HG02763 (cell line): ENCODE data around the gene ANKRD11.
"Not testable (repeated sequence)": the region's sequence is repeated elsewhere in the genome, so short reads cannot be mapped to it uniquely, and the experiment has no call there.

Experiments used
- ATAC-seq: cut with Tn5 transposase; IDR thresholded peaks from one replicate; pipeline ENCODE4 v1.9.1; 2021; ENCODE audit warnings: mild to moderate bottlenecking, moderate library complexity; ENCODE audit not compliant: unreplicated experiment

The ANKRD11 gene

GRCh38 chr16:89388536-89388935 is 101.8 kb downstream of the ANKRD11 start:
- ATAC-seq: no peak

- ATAC-seq: no peak
Measured at GRCh38 chr16:89386306-89387185, 103.8 kb downstream of the ANKRD11 start.

- no peak for ATAC-seq
Measured at GRCh38 chr16:89385712-89386111, 104.6 kb downstream of the ANKRD11 start.

- ATAC-seq: no peak
Measured at GRCh38 chr16:89384282-89384681, 106.1 kb downstream of the ANKRD11 start.

- ATAC-seq: no peak
Measured at GRCh38 chr16:89383095-89384003, 107.0 kb downstream of the ANKRD11 start.

GRCh38 chr16:89382555-89382954 is 107.8 kb downstream of the ANKRD11 start:
- ATAC-seq: not testable (repeated sequence)

GRCh38 chr16:89381788-89382187 is 108.6 kb downstream of the ANKRD11 start:
- no peak for ATAC-seq

GRCh38 chr16:89380681-89381080 is 109.7 kb downstream of the ANKRD11 start:
- ATAC-seq: no peak

- ATAC-seq: no peak
Measured at GRCh38 chr16:89378947-89379771, 111.2 kb downstream of the ANKRD11 start.

GRCh38 chr16:89377453-89377848 is 112.9 kb downstream of the ANKRD11 start:
- ATAC-seq: no peak

- ATAC-seq: no peak
Measured at GRCh38 chr16:89376812-89377452, 113.4 kb downstream of the ANKRD11 start.

- no peak for ATAC-seq
Measured at GRCh38 chr16:89375686-89376085, 114.7 kb downstream of the ANKRD11 start.

- no peak for ATAC-seq
Measured at GRCh38 chr16:89375021-89375420, 115.3 kb downstream of the ANKRD11 start.

GRCh38 chr16:89374393-89374960 is 115.9 kb downstream of the ANKRD11 start:
- ATAC-seq: no peak

GRCh38 chr16:89373355-89374110 is 116.8 kb downstream of the ANKRD11 start:
- no peak for ATAC-seq

GRCh38 chr16:89371968-89372634 is 118.3 kb downstream of the ANKRD11 start:
- ATAC-seq: no peak

GRCh38 chr16:89371386-89371785 is 119.0 kb downstream of the ANKRD11 start:
- no peak for ATAC-seq

GRCh38 chr16:89370601-89371000 is 119.8 kb downstream of the ANKRD11 start:
- ATAC-seq: no peak

GRCh38 chr16:89370081-89370511 is 120.3 kb downstream of the ANKRD11 start:
- no peak for ATAC-seq
